Hypothalamus (tissue), 51 donors: ENCODE data around the gene VWA5B1.

Experiments used
- DNase-seq, 51 donors: peaks; one replicate each; lab custom pipeline; 2025; lab: John Stamatoyannopoulos, UW

VWA5B1 gene

DNA sequence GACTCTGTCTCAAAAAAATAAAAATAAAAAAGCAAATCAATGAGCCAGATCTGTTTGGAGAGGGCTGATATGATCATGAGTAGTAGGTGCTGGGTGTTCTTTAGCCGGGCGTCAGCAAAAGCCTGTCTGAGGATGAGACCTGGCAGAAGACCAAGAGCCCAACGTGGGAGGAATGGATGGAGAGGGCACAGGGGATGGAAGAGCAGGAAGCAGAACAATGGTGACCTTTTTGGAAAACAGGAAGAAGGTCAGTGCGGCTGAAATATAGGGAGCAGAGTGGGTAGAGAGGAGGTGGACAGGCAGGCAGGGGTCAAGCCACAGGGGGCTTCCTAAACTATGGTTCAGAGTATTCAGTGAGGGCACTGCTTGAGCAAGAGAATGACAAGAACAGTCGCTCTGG lies 30.9 kb downstream of the VWA5B1 start:
- DNase-seq = no peak

DNA sequence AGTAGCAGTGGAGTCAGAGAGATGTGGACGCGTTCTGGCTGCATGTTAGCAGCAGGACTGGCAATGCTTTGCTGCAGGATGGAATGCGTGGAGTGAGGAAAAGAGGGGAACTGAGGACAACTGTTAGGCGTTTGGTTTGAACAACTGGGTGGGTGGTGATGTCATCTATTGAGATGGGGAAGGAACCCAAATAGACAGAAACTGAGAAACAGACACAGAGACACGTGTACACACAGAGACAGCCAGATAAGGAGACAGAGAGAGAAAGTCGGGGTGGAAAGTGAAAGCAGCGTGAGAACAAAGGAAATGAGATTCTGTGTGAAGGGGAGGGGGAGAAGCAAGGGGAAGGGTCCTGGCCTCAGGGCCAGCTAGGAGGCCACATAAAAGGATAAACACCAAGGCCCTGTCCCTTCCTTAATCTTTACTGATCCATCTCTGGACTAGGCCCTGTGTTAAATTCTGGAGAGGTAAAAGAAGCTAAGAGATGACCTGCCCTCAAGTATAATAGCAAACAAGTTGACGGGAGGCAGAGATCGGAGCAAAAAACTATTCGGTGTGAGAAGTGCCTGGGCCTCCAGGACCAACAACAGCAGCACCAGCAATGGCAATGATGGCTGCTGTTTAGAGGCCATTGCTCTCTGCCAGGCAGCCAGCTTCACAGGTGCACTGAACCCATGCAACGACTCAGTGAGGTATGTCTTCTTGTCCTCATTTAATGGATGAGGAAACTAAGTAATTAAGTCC lies 31.6 kb downstream of the VWA5B1 start:
- no peak for DNase-seq

GRCh38 chr1:20322825-20323612 lies 32.3 kb downstream of the VWA5B1 start:
- DNase-seq = no peak

DNA sequence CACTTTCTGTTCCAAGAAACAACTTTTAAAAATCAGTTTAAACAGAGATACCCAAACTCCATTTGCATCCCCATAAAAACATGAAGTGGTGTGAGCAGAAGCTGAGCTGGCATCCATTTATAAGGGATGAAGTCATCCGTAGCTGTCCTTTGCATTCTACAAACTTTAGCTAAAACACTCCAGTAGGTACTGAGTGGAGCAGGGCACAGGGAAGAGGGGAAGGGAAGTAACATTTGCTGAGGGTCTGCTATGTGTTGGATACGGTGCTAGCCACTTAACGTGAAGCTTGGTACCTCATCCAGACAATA lies 32.9 kb downstream of the VWA5B1 start:
- DNase-seq = no peak

- no peak for DNase-seq
These were observed 34.2 kb downstream of the VWA5B1 start for GRCh38 chr1:20324704-20325406.

DNA sequence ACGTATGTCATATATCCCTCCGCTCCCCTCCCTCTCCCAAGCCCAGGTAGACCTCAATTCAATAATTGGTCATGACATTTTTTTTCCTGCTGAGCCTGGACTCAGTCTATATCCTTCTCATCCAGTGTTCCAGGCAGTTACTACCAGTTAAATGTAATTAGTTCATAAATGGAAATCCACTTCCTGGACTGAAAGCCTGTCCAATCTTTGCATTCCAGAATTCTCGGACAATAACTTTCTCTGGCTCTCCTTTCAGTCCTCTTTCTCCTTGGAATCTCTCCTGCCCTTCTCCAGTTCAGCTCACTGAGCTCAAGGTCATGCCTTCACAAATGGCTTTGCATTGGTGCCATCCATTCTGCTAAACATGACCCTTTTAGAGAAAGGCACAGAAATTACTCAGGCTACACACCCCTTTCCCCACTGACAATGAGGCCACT lies 34.8 kb downstream of the VWA5B1 start:
- DNase-seq = peak in 1 of 51 donors; percentile 5

DNA sequence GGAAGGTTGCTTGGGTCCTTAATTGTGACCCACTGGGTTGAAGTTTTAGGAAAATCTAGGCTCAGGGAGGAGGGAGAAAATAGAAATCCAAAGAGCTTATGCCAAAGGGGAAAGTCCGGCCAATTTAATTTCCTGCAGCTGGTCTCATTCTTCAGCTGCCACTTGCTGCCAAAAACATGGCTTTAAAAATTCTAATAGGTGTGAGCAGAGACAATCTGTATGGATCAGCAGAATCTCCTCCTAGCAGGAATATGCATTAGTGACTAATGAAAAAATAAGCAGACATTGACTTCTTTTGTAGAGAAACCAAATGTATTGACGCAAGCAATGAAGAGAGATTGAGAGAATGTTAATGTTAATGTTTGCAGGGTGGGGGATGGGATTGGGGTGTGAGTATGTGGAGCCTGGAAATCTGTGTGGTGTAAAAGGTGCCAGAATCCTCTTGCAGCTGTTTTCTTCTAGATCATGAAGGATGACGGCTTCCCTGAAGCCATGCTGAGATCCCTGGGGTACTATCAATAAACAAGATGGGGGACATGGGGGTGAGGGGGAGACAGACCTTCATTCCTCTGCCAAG lies 35.3 kb downstream of the VWA5B1 start:
- peak in 1 of 51 donors; percentile 21 for DNase-seq

DNA sequence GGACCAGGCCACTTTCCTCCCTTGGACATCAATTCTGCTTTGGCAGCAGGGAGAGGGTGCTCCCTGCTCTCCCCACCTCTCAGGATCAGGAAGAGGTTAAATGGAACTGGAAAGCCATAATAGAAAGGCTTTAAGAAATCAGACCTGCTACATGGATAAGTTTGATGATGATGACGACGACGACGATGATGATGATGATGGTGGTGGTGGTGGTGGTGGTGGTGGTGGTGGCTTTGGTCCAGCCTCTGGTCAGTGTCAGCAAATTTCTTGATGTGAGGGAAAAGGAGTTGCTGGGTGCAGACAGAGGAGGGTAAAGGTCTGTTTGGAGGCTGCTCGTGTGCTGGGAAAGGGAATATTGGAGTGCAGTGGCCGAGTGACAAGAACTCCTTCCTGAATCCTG lies 36.8 kb downstream of the VWA5B1 start:
- no peak for DNase-seq

- no peak for DNase-seq
These were observed 37.5 kb downstream of the VWA5B1 start for GRCh38 chr1:20328201-20328600.

DNA sequence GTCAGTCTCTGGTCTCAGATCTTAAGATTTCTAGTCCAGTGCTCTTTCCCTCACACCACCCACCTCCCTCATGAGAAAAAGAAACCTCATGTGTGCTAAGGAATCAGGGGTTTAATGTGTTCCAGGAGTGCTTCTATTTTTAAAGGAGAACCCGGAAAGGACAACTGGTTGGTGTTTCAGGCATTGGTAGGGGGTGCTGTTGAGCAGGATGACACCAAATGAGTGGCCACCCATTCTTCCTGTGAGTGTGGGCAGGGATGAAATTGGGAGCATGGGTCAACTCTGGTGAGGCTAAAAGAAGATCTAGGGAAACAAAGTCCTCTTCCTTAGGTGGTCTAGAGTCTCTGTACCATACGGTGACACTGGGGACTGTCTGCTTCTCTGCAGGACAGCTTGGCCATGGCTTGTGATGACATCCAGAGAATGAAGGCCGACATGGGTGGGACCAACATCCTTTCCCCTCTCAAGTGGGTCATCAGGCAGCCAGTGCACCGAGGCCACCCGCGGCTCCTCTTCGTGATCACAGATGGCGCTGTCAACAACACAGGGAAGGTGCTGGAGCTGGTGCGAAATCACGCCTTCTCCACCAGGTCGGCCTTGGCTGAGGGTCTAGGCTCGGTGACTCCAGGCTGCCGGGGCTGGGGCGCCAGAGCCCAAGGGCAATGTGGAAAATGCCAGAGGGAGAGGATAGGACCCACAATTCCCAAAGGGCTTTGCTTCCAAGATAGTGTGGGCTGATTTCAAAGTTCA lies 39.3 kb downstream of the VWA5B1 start:
- no peak for DNase-seq

DNA sequence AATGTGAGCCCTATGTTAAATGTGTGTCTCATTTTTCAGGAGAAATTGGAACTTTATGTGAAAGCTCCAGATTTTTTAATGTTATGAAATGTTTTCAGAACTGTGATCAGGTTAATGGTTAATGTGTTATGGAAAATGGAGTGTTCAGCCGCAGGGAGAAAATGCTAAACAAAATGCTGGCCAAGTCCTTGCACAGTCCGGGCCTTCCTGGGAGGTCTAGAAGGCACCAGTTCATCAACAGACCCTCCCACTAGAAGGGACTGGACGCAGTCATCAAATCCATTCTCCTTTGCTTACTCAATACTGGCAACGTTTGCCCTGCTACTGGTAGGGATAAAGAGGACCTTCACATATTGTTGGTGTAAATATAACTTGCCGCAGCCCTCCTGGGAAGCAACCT lies 43.4 kb downstream of the VWA5B1 start:
- DNase-seq = no peak

- no peak for DNase-seq
These were observed 45.5 kb downstream of the VWA5B1 start for GRCh38 chr1:20336105-20336605.

- no peak for DNase-seq
These were observed 46.9 kb downstream of the VWA5B1 start for GRCh38 chr1:20337581-20337980.

DNA sequence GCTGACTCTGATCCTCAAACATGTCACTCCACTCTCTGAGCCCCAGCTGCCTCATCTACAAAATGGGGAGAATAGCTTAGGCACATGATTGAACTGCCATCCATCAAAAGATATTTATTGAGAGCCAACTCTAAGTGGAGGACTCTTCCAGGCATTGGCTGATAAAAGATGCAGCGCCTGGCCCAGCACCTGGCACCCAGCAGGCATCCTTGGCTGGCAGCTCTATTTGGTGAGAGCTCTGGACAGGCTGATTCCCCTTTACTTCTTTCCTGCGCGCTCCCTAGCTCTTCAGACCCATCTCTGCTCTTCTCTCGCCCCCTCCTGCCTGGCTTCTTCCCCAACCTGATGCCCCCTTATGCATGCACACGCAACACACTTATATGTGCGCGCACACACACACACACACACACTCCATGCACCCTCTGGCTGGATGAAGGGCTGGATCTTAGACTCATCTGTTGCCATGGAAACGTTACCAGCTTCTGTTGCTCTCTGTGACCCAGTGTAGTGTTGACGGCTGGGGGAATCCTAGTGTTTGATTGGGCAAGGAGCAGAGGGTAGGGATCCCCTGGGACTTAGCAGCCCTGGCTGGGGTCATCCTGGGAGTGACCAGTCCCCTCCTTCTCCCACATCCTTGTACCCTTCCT lies 49.3 kb downstream of the VWA5B1 start:
- DNase-seq = peak in 6 of 51 donors; percentile 16 to 36 (median 26)

GRCh38 chr1:20342294-20343148 lies 51.8 kb downstream of the VWA5B1 start:
- DNase-seq = no peak

DNA sequence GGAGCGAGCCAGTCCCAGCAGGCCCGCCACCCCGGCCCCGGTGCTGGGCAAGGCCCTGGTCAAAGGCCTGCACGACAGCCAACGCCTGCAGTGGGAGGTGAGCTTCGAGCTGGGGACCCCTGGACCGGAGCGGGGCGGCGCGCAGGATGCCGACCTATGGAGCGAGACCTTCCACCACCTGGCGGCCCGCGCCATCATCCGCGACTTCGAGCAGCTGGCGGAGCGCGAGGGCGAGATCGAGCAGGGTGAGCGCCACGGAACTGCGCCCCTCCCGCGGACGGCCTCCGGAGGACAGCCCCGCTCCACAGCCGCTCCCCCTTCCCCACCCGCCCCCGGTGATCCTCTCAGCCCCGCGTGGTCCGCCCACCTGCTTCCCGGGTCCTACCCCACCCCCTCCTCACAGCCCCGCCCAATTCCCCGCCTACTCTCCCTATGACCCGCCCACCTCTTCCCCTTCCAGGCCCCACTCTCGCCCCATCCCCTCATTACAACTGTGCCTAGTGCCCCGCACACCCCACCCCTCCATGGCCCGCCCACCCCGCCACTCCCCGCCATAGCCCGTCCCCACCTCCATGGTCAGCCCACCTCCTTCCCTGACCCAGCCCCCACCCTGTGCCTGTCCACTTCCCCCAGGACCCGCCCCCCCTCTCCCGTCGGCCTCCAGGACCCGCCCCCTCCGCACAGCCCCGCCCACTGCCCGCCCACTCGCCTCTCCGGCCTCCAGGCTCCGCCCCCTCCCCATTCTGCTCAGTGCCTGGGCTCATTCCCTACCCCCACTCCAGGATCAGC lies 52.7 kb downstream of the VWA5B1 start:
- DNase-seq = peak in 23 of 51 donors; percentile 23 to 73 (median 40)

GRCh38 chr1:20343938-20344302 lies 53.2 kb downstream of the VWA5B1 start:
- no peak for DNase-seq

- DNase-seq = no peak
These were observed 54.1 kb downstream of the VWA5B1 start for GRCh38 chr1:20344738-20345137.
